Activated T-cell treated with anti-CD3 and anti-CD28 coated beads, Interleukin-2, amount 50 U/mL, for 24 hours (primary cell): ENCODE measurements around the gene NCR2.
"Not testable (repeated sequence)": the region's sequence is repeated elsewhere in the genome, so short reads cannot be mapped to it uniquely, and the experiment has no call there.

Experiments
- DNase-seq: peaks from one replicate; pipeline ENCODE4 v3.0.0-alpha.2; 2020
- H3K27ac Mint-ChIP-seq: 2 replicates; pipeline ENCODE4 v1.8.0; 2020; ENCODE audit warnings: mild to moderate bottlenecking, mixed read lengths
- H3K27me3 Mint-ChIP-seq: 2 replicates; pipeline ENCODE4 v1.8.0; 2020; ENCODE audit warnings: mixed read lengths
- H3K36me3 Mint-ChIP-seq: 2 replicates; pipeline ENCODE4 v1.8.0; 2020; ENCODE audit warnings: low read depth, mixed read lengths
- H3K4me1 Mint-ChIP-seq: 2 replicates; pipeline ENCODE4 v1.8.0; 2020; ENCODE audit warnings: low read depth, mixed read lengths
- H3K4me3 Mint-ChIP-seq: 2 replicates; pipeline ENCODE4 v1.8.0; 2020; ENCODE audit warnings: mild to moderate bottlenecking, moderate library complexity, mixed read lengths
- H3K9me3 Mint-ChIP-seq: 2 replicates; pipeline ENCODE4 v1.8.0; 2020; ENCODE audit warnings: mixed read lengths

NCR2 gene

GRCh38 chr6:41335296-41335695, at the start of gene NCR2:
NCR2 (plus strand) TSS chr6:41335608; CDS start chr6:41335877, 269 bp downstream.
- Mint-ChIP-seq H3K36me3 (no peaks in the 10 kb centered on the region), H3K9me3 (no peaks in the 10 kb centered on the region), H3K27me3 (no peaks in the 10 kb centered on the region), H3K4me1 (peaks cover 44% of the 10 kb centered on the region), H3K4me3 (peak within 1 kb of the TSS; percentile 45), H3K27ac (peak within 1 kb of the TSS; percentile 81)
- DNase-seq: no peak

GRCh38 chr6:41286544-41287346, 48.7 kb upstream of the NCR2 start, which contains the start of gene TREM1:
TREM1 (minus strand) TSS chr6:41286682; CDS start chr6:41286655, 27 bp downstream.
- H3K27me3 Mint-ChIP-seq: peaks cover 3% of the 10 kb centered on the region
- no peaks in the 10 kb centered on the region for H3K36me3 Mint-ChIP-seq
- H3K4me1 Mint-ChIP-seq: peaks cover 21% of the 10 kb centered on the region
- no peak for DNase-seq
- H3K27ac Mint-ChIP-seq: no peak within 1 kb of the TSS
- no peak within 1 kb of the TSS for H3K4me3 Mint-ChIP-seq
- no peaks in the 10 kb centered on the region for H3K9me3 Mint-ChIP-seq

- DNase-seq: no peak
- Mint-ChIP-seq H3K27me3 (no peaks in the 10 kb centered on the region), H3K36me3 (no peaks in the 10 kb centered on the region), H3K9me3 (no peaks in the 10 kb centered on the region), H3K4me1 (peaks cover 21% of the 10 kb centered on the region), H3K27ac (no peak overlapping the region), H3K4me3 (no peak overlapping the region)
Observed at GRCh38 chr6:41288030-41288753, 47.2 kb upstream of the NCR2 start.

GRCh38 chr6:41288754-41289129, 46.7 kb upstream of the NCR2 start:
- Mint-ChIP-seq H3K27ac (no peak overlapping the region), H3K36me3 (no peaks in the 10 kb centered on the region), H3K4me3 (no peak overlapping the region), H3K9me3 (no peaks in the 10 kb centered on the region), H3K27me3 (no peaks in the 10 kb centered on the region), H3K4me1 (peaks cover 19% of the 10 kb centered on the region)
- DNase-seq: no peak

GRCh38 chr6:41289815-41290214, 45.6 kb upstream of the NCR2 start:
- Mint-ChIP-seq H3K4me3 (no peak overlapping the region), H3K4me1 (peaks cover 23% of the 10 kb centered on the region)

GRCh38 chr6:41291717-41292116, 43.7 kb upstream of the NCR2 start:
- Mint-ChIP-seq H3K36me3 (no peaks in the 10 kb centered on the region), H3K9me3 (no peaks in the 10 kb centered on the region), H3K27me3 (no peaks in the 10 kb centered on the region), H3K4me3 (no peak overlapping the region), H3K4me1 (peaks cover 27% of the 10 kb centered on the region), H3K27ac (no peak overlapping the region)
- no peak for DNase-seq

More at GRCh38 chr6:41289815-41290214, 45.6 kb upstream of the NCR2 start:
- no peaks in the 10 kb centered on the region for H3K9me3 Mint-ChIP-seq
- no peak for DNase-seq
- no peaks in the 10 kb centered on the region for H3K27me3 Mint-ChIP-seq
- no peak overlapping the region for H3K27ac Mint-ChIP-seq
- no peaks in the 10 kb centered on the region for H3K36me3 Mint-ChIP-seq

- H3K4me3 Mint-ChIP-seq: no peak overlapping the region
- peaks cover 38% of the 10 kb centered on the region for H3K4me1 Mint-ChIP-seq
- H3K27ac Mint-ChIP-seq: no peak overlapping the region
- DNase-seq: no peak
- no peaks in the 10 kb centered on the region for H3K36me3 Mint-ChIP-seq
- no peaks in the 10 kb centered on the region for H3K27me3 Mint-ChIP-seq
- no peaks in the 10 kb centered on the region for H3K9me3 Mint-ChIP-seq
Observed at GRCh38 chr6:41294214-41294872, 41.1 kb upstream of the NCR2 start.

GRCh38 chr6:41297248-41297647, 38.2 kb upstream of the NCR2 start:
- not testable (repeated sequence) for DNase-seq, H3K9me3 Mint-ChIP-seq, H3K27me3 Mint-ChIP-seq, H3K36me3 Mint-ChIP-seq, H3K27ac Mint-ChIP-seq, H3K4me3 Mint-ChIP-seq
- peaks cover 49% of the 10 kb centered on the region for H3K4me1 Mint-ChIP-seq

- no peak for DNase-seq
- Mint-ChIP-seq H3K9me3 (no peaks in the 10 kb centered on the region), H3K4me1 (peaks cover 53% of the 10 kb centered on the region), H3K27ac (peak overlapping the region; percentile 63), H3K27me3 (no peaks in the 10 kb centered on the region), H3K4me3 (peak overlapping the region; percentile 5), H3K36me3 (no peaks in the 10 kb centered on the region)
Observed at GRCh38 chr6:41298785-41299502, 36.5 kb upstream of the NCR2 start.

GRCh38 chr6:41302638-41303037, 32.8 kb upstream of the NCR2 start:
- Mint-ChIP-seq H3K4me3 (no peak overlapping the region), H3K27ac (no peak overlapping the region), H3K27me3 (no peaks in the 10 kb centered on the region), H3K9me3 (no peaks in the 10 kb centered on the region), H3K4me1 (peaks cover 39% of the 10 kb centered on the region), H3K36me3 (no peaks in the 10 kb centered on the region)
- no peak for DNase-seq

GRCh38 chr6:41306187-41306854, 29.1 kb upstream of the NCR2 start:
- Mint-ChIP-seq H3K9me3 (no peaks in the 10 kb centered on the region), H3K4me1 (peaks cover 12% of the 10 kb centered on the region), H3K27me3 (peaks cover under 1% of the 10 kb centered on the region), H3K4me3 (no peak overlapping the region), H3K36me3 (no peaks in the 10 kb centered on the region), H3K27ac (no peak overlapping the region)
- no peak for DNase-seq

- DNase-seq: no peak
- Mint-ChIP-seq H3K27me3 (peaks cover 30% of the 10 kb centered on the region), H3K9me3 (no peaks in the 10 kb centered on the region), H3K36me3 (no peaks in the 10 kb centered on the region), H3K4me1 (peaks cover 14% of the 10 kb centered on the region), H3K27ac (no peak overlapping the region), H3K4me3 (no peak overlapping the region)
Observed at GRCh38 chr6:41315203-41315602, 20.2 kb upstream of the NCR2 start.

GRCh38 chr6:41315943-41316620, 19.3 kb upstream of the NCR2 start:
- H3K36me3 Mint-ChIP-seq: no peaks in the 10 kb centered on the region
- H3K4me3 Mint-ChIP-seq: no peak overlapping the region
- H3K27ac Mint-ChIP-seq: no peak overlapping the region
- H3K27me3 Mint-ChIP-seq: peaks cover 30% of the 10 kb centered on the region
- DNase-seq: no peak
- no peaks in the 10 kb centered on the region for H3K9me3 Mint-ChIP-seq
- H3K4me1 Mint-ChIP-seq: peaks cover 14% of the 10 kb centered on the region
